ENCODE measurements around the gene ANKFY1. TPM values are rescaled to one million over a fixed set of nuclear protein-coding genes. Genes with fewer than 3 reads are reported as not detected.

ANKFY1 gene
- total and polyA plus RNA-seq, 9 of the 15 experiments (the other 6 are each of a cell fraction or from before 2014, with no cell fraction given), result 4.3 to 25.6 (median 12.2) TPM

GRCh38 chr17:4188076-4188475 is 75.7 kb downstream of the ANKFY1 start (continued):
- TF ChIP-seq THAP12 (CRISPR knock-in tag; IDR thresholded peaks at IDR 0.05) (no peak), RBM14 (IDR thresholded peaks at IDR 0.05; ENCODE audit: borderline replicate concordance, insufficient read depth, low read depth, low read length) (no peak), LCOR (CRISPR knock-in tag; IDR thresholded peaks at IDR 0.05) (no peak)

- ATAC-seq, result no peak
- no peaks in the 10 kb centered on the region for H3K9me1 ChIP-seq (ENCODE audit: control insufficient read depth, insufficient read depth, low read length)
- WGBS (ENCODE audit: insufficient coverage, low coverage, missing lambda C conversion rate), result 83% methylated on average over 4 of the region's 6 CpGs
- ChIA-PET CTCF (ENCODE audit: low intra/inter-chr PET ratio) (no interaction called here), POLR2A (no interaction called here)
- no peak overlapping the region for H3K27ac ChIP-seq (ENCODE audit: extremely low read depth, low read depth, low read length)
- DNase-seq (ENCODE audit: extremely low read depth in 1 of 4, low spot score in 3 of 4), result no peak
- no peak for FAIRE-seq
- no peaks in the 10 kb centered on the region for H3K27me3 ChIP-seq (ENCODE audit: control insufficient read depth in 2 of 2, insufficient read depth in 2 of 2, low read length in 2 of 2)
- H3K4me3 ChIP-seq, result no peak overlapping the region
- TF ChIP-seq RUNX1 (IDR thresholded peaks at IDR 0.05; ENCODE audit: low read depth), result no peak
- no peak for TF ChIP-seq ZBTB34 (CRISPR knock-in tag; IDR thresholded peaks at IDR 0.05)
- no peak overlapping the region for H3K4me2 ChIP-seq (ENCODE audit: insufficient read depth, low read length)
- H2AFZ ChIP-seq (ENCODE audit: low read depth, low read length), result no peak overlapping the region
- no peak overlapping the region for H3K9ac ChIP-seq (ENCODE audit: insufficient read depth in 1 of 2, low read depth in 2 of 2, low read length in 2 of 2)
- in situ Hi-C loops (cut with MboI), result no loop called here
- no peaks in the 10 kb centered on the region for H3K4me1 ChIP-seq (replicated peaks in 1 of 2; ENCODE audit: control insufficient read depth in 2 of 2, insufficient read depth in 2 of 2, low read length in 2 of 2)
- H3K9me3 ChIP-seq (replicated peaks; ENCODE audit: control insufficient read depth, insufficient read depth, low read depth, low read length), result no peaks in the 10 kb centered on the region
- no TSS peak for BruUV-seq (replicated peaks)
- H3K36me3 ChIP-seq (ENCODE audit: control insufficient read depth, insufficient read depth, low read length), result peaks cover 70% of the 10 kb centered on the region; the same call in 2 of the 3 replicates
- intact Hi-C loops (cut with micrococcal nuclease), result no loop called here
- no peaks in the 10 kb centered on the region for H3K79me2 ChIP-seq (ENCODE audit: control insufficient read depth, insufficient read depth, low read length)
- H4K20me1 ChIP-seq (replicated peaks; ENCODE audit: control insufficient read depth, insufficient read depth, low read length), result no peaks in the 10 kb centered on the region
Measured at GRCh38 chr17:4187076-4187475, 76.7 kb downstream of the ANKFY1 start.

Data from K562 (cell line).